ENCODE results near the gene RIPK4. TPM values are rescaled to one million over a fixed set of nuclear protein-coding genes. Genes with fewer than 3 reads are reported as not detected.
"Not testable (repeated sequence)": the region's sequence is repeated elsewhere in the genome, so short reads cannot be mapped to it uniquely, and the experiment has no call there.

The RIPK4 gene
- total RNA-seq, 3 donors from 2014 or later (not counting 1 experiment from before 2014, with no cell fraction given) = 0.09 TPM; not detected in 2

- Histone ChIP-seq H3K27me3 (ENCODE audit: control insufficient read depth, insufficient read depth, low read length) (peaks cover 9% of the 10 kb centered on the region), H3K9me3 (ENCODE audit: control insufficient read depth, insufficient read depth, low read length) (no peaks in the 10 kb centered on the region), H3K4me3 (ENCODE audit: low read length) (no peak overlapping the region), H3K27ac (ENCODE audit: low read length) (no peak overlapping the region), H3K36me3 (ENCODE audit: control insufficient read depth, insufficient read depth, low read length) (no peaks in the 10 kb centered on the region), H3K4me1 (ENCODE audit: control insufficient read depth, insufficient read depth, low read length) (no peaks in the 10 kb centered on the region)
- TF ChIP-seq, protein P1, sequence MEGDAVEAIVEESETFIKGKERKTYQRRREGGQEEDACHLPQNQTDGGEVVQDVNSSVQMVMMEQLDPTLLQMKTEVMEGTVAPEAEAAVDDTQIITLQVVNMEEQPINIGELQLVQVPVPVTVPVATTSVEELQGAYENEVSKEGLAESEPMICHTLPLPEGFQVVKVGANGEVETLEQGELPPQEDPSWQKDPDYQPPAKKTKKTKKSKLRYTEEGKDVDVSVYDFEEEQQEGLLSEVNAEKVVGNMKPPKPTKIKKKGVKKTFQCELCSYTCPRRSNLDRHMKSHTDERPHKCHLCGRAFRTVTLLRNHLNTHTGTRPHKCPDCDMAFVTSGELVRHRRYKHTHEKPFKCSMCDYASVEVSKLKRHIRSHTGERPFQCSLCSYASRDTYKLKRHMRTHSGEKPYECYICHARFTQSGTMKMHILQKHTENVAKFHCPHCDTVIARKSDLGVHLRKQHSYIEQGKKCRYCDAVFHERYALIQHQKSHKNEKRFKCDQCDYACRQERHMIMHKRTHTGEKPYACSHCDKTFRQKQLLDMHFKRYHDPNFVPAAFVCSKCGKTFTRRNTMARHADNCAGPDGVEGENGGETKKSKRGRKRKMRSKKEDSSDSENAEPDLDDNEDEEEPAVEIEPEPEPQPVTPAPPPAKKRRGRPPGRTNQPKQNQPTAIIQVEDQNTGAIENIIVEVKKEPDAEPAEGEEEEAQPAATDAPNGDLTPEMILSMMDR (IDR thresholded peaks at IDR 0.05) = no peak
- DNase-seq (no peak), ATAC-seq (no peak)
- Mint-ChIP-seq H3K4me1 (peaks cover 0 to 5% of the 10 kb centered on the region in 2 donors), H3K36me3 (no peaks in the 10 kb centered on the region), H3K27me3 (ENCODE audit: low read depth in 2 of 2) (peaks cover 27 to 38% of the 10 kb centered on the region in 2 donors), H3K4me3 (no peak overlapping the region), H3K9me3 (no peaks in the 10 kb centered on the region), H3K27ac (no peak overlapping the region)
- intact Hi-C loops (cut with micrococcal nuclease) = no loop called here
- 76% methylated on average over 9 of the region's 9 CpGs for WGBS (ENCODE audit: insufficient coverage)
Observed at GRCh38 chr21:41726630-41726969, 40.3 kb downstream of the RIPK4 start.

DNA sequence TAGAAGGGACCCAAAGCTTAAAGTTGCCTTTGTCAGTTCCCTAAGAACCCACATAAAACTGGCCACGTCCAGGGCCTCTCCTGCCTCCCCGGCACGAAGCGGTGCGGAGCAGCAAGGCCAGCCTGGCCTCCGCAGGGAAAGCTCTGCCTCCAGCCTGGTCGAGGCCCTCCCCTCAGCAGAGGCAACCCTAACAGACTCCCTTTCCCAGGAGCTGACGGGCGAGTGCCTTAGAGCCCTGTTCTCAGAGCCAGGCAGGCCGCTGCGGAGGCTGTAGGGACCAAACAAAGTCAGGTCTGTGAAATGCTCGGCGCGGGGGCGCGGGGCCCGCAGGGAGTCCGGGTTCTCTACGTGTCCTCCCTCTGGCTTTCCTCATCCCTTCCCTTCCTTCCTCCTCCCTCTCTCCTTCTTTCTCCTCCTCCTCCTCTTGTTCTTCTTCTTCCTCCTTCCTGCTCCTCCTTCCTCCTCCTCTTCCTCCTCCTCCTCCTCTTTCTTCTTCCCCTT is 40.7 kb downstream of the RIPK4 start:
- Mint-ChIP-seq H3K4me3 (no peak overlapping the region), H3K36me3 (no peaks in the 10 kb centered on the region), H3K9me3 (no peaks in the 10 kb centered on the region), H3K27me3 (ENCODE audit: low read depth in 2 of 2) (peaks cover 27 to 33% of the 10 kb centered on the region in 2 donors), H3K27ac (no peak overlapping the region), H3K4me1 (peaks cover 0 to 5% of the 10 kb centered on the region in 2 donors)
- intact Hi-C loops (cut with micrococcal nuclease) = no loop called here
- WGBS (ENCODE audit: insufficient coverage) = 16% methylated on average over 18 of the region's 19 CpGs
- ATAC-seq (no peak), DNase-seq (no peak)
- H3K9me3 ChIP-seq (ENCODE audit: control insufficient read depth, insufficient read depth, low read length) = no peaks in the 10 kb centered on the region
- H3K27me3 ChIP-seq (ENCODE audit: control insufficient read depth, insufficient read depth, low read length) = peaks cover 9% of the 10 kb centered on the region
- H3K4me3 ChIP-seq (ENCODE audit: low read length) = no peak overlapping the region
- H3K27ac ChIP-seq (ENCODE audit: low read length) = no peak overlapping the region
- TF ChIP-seq, protein P1 (IDR thresholded peaks at IDR 0.05) = no peak
- no peaks in the 10 kb centered on the region for H3K36me3 ChIP-seq (ENCODE audit: control insufficient read depth, insufficient read depth, low read length)
- no peaks in the 10 kb centered on the region for H3K4me1 ChIP-seq (ENCODE audit: control insufficient read depth, insufficient read depth, low read length)

DNA sequence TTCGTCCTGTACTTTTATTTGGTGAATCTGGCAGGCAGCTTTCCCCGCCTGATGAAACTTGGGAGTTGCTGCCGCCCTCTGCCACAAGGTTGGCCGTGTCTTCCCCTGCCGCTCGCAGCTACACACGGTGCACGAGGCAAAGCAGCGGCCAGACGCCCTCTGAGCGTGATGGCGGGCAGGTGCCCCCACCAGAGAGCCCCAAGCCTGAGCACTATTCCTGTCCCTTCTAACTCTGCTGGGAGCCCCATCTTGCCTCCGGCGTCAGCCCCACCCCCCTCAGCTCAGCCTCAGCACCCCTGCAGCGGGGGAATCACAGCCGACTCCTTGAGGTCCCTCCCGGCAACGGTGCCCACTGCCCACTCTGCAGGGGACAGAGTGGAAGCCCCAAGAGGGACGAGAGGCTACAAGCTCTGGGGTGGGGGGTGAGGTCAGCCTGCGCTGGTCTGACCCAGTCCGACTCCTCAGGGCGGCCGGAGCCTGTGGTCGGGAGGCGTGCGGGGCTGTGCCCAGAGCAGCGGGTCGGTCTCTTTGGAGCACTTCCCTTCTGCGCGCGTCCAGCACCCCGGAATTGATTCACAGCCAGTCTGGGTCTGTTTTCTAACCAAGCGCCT is 41.3 kb downstream of the RIPK4 start:
- no peak for DNase-seq
- Histone ChIP-seq H3K36me3 (ENCODE audit: control insufficient read depth, insufficient read depth, low read length) (no peaks in the 10 kb centered on the region), H3K27ac (ENCODE audit: low read length) (no peak overlapping the region), H3K4me3 (ENCODE audit: low read length) (no peak overlapping the region), H3K9me3 (ENCODE audit: control insufficient read depth, insufficient read depth, low read length) (no peaks in the 10 kb centered on the region), H3K4me1 (ENCODE audit: control insufficient read depth, insufficient read depth, low read length) (no peaks in the 10 kb centered on the region), H3K27me3 (ENCODE audit: control insufficient read depth, insufficient read depth, low read length) (peaks cover 9% of the 10 kb centered on the region)
- Mint-ChIP-seq H3K36me3 (no peaks in the 10 kb centered on the region), H3K27me3 (ENCODE audit: low read depth in 2 of 2) (peaks cover 27 to 29% of the 10 kb centered on the region in 2 donors), H3K9me3 (no peaks in the 10 kb centered on the region), H3K4me1 (peaks cover 0 to 5% of the 10 kb centered on the region in 2 donors), H3K4me3 (no peak overlapping the region), H3K27ac (no peak overlapping the region)
- 4% methylated on average over 33 of the region's 33 CpGs for WGBS (ENCODE audit: insufficient coverage)
- TF ChIP-seq, protein P1 (IDR thresholded peaks at IDR 0.05) = no peak
- ATAC-seq = peak in 1 of 3 donors; percentile 24
- intact Hi-C loops (cut with micrococcal nuclease) = no loop called here

- H3K27me3 ChIP-seq (ENCODE audit: control insufficient read depth, insufficient read depth, low read length); H3K4me1 ChIP-seq (ENCODE audit: control insufficient read depth, insufficient read depth, low read length); H3K4me1 Mint-ChIP-seq; H3K36me3 ChIP-seq (ENCODE audit: control insufficient read depth, insufficient read depth, low read length); H3K4me3 ChIP-seq (ENCODE audit: low read length); H3K9me3 Mint-ChIP-seq; ATAC-seq; H3K4me3 Mint-ChIP-seq; H3K27ac Mint-ChIP-seq; H3K36me3 Mint-ChIP-seq; H3K9me3 ChIP-seq (ENCODE audit: control insufficient read depth, insufficient read depth, low read length); H3K27ac ChIP-seq (ENCODE audit: low read length); DNase-seq; intact Hi-C loops (cut with micrococcal nuclease): not testable (repeated sequence)
- WGBS (ENCODE audit: insufficient coverage) = 79% methylated on average over 4 of the region's 9 CpGs
- peaks cover 27 to 29% of the 10 kb centered on the region in 2 donors for H3K27me3 Mint-ChIP-seq (ENCODE audit: low read depth in 2 of 2)
Observed at GRCh38 chr21:41723835-41724234, 43.0 kb downstream of the RIPK4 start.

All from natural killer cell (primary cell).